Hepatocyte (in vitro differentiated cells): Measurements from ENCODE around the gene CMC2. TPM values are rescaled to one million over a fixed set of nuclear protein-coding genes. Genes with fewer than 3 reads are reported as not detected.
A peak's percentile ranks its signal among the peaks of the same experiment; 100 is the strongest.

ENCODE experiments used
- DNase-seq: peaks from one replicate; pipeline ENCODE4 v3.0.0-alpha.2; 2016; ENCODE audit warnings: low spot score
- H2AFZ ChIP-seq: fragments of 200-600 bp; sonication (generic); 2 replicates; pipeline ENCODE4 v1.6.0; 2016; ENCODE audit warnings: antibody characterized with exemption, mild to moderate bottlenecking
- H3K27ac ChIP-seq: fragments of 200-600 bp; sonication (generic); 2 replicates; pipeline ENCODE4 v1.5.1; 2016; ENCODE audit warnings: mild to moderate bottlenecking
- H3K27me3 ChIP-seq: fragments of 200-600 bp; sonication (generic); 2 replicates; pipeline ENCODE4 v1.6.1; 2016
- H3K36me3 ChIP-seq: fragments of 200-600 bp; sonication (generic); replicated peaks from 2 replicates; pipeline ENCODE4 v1.5.1; 2016; ENCODE audit warnings: low read depth; ENCODE audit not compliant: insufficient read depth
- H3K4me1 ChIP-seq: fragments of 200-600 bp; sonication (generic); 2 replicates; pipeline ENCODE4 v1.5.1; 2016; ENCODE audit warnings: mild to moderate bottlenecking, moderate library complexity; ENCODE audit not compliant: insufficient read depth
- H3K4me2 ChIP-seq: fragments of 200-600 bp; sonication (generic); 2 replicates; pipeline ENCODE4 v1.6.0; 2016
- H3K4me3 ChIP-seq: fragments of 200-600 bp; sonication (generic); 2 replicates; pipeline ENCODE4 v1.5.1; 2016; ENCODE audit warnings: mild to moderate bottlenecking
- H3K79me2 ChIP-seq: fragments of 200-600 bp; sonication (generic); 2 replicates; pipeline ENCODE4 v1.6.0; 2017; ENCODE audit warnings: mild to moderate bottlenecking
- H3K9me2 ChIP-seq: fragments of 200-600 bp; sonication (generic); replicated peaks from 2 replicates; pipeline ENCODE4 v1.6.0; 2017; ENCODE audit warnings: mild to moderate bottlenecking; ENCODE audit not compliant: insufficient read depth
- H3K9me3 ChIP-seq: fragments of 200-600 bp; sonication (generic); 2 replicates; pipeline ENCODE4 v1.5.1; 2016; ENCODE audit warnings: low read depth, mild to moderate bottlenecking
- H4K20me1 ChIP-seq: fragments of 200-600 bp; sonication (generic); 2 replicates; pipeline ENCODE4 v1.6.0; 2016; ENCODE audit warnings: mild to moderate bottlenecking; ENCODE audit not compliant: insufficient read depth, poor library complexity, severe bottlenecking
- CTCF ChIP-seq: fragments of 200-600 bp; sonication (generic); IDR thresholded peaks from 2 replicates; pipeline ENCODE4 v1.5.1; 2016; ENCODE audit warnings: antibody characterized with exemption, mild to moderate bottlenecking; ENCODE audit not compliant: poor library complexity
- EZH2 ChIP-seq: fragments of 200-600 bp; sonication (generic); IDR thresholded peaks from 2 replicates; pipeline ENCODE4 v1.6.1; 2016; ENCODE audit warnings: antibody characterized with exemption, mild to moderate bottlenecking, borderline replicate concordance
- EZH2phosphoT487 ChIP-seq: fragments of 200-600 bp; sonication (generic); IDR thresholded peaks from one replicate; pipeline ENCODE4 v1.6.1; 2018; ENCODE audit warnings: antibody characterized with exemption, mild to moderate bottlenecking, low read depth, moderate library complexity; ENCODE audit not compliant: unreplicated experiment, severe bottlenecking
- WGBS: methylation state at CpG from one replicate; pipeline ENCODE4 v1.1.6; 2016; ENCODE audit warnings: low lambda C conversion rate; ENCODE audit errors: missing lambda C conversion rate; 5-methylcytosine and 5-hydroxymethylcytosine counted together
- polyA plus RNA-seq: library from polyadenylated mRNA; unstranded; fragments of >200 nt; fragmentation: Nextera tagmentation; extraction: Ambion mirVana; gene quantifications from 2 replicates; pipeline ENCODE4 v1.2.1, GENCODE V29; 2016
- total RNA-seq: library from RNA; depleted of rRNA; stranded (reverse); fragments of >200 nt; gene quantifications from 2 replicates; pipeline ENCODE4 v1.2.3, GENCODE V29; 2014

Gene CMC2
- total and polyA plus RNA-seq, 2 experiments from 2014 or later, result 47.4 to 133 TPM

GRCh38 chr16:81035975-81036750 lies 29.5 kb upstream of the CMC2 start:
- H3K4me1 ChIP-seq, result peaks cover 9% of the 10 kb centered on the region
- TF ChIP-seq EZH2, result no peak
- TF ChIP-seq EZH2phosphoT487, result no peak
- TF ChIP-seq CTCF, result no peak
- peak overlapping the region; percentile 84 for H2AFZ ChIP-seq
- H3K4me3 ChIP-seq, result peak overlapping the region; percentile 87
- DNase-seq, result peak; percentile 67
- no peaks in the 10 kb centered on the region for H3K9me2 ChIP-seq
- H3K27ac ChIP-seq, result peak overlapping the region; percentile 87
- under 1% methylated on average over 65 of the region's 80 CpGs for WGBS
- peak overlapping the region; percentile 93 for H3K4me2 ChIP-seq
- H3K9me3 ChIP-seq, result no peaks in the 10 kb centered on the region
- no peaks in the 10 kb centered on the region for H3K27me3 ChIP-seq
- no peaks in the 10 kb centered on the region for H3K36me3 ChIP-seq
- H3K79me2 ChIP-seq, result peaks cover 46% of the 10 kb centered on the region
- H4K20me1 ChIP-seq, result peaks cover 20% of the 10 kb centered on the region

GRCh38 chr16:81035398-81035974 lies 28.8 kb upstream of the CMC2 start, which contains the start of gene ATMIN:
ATMIN (plus strand) TSS chr16:81035842; CDS start chr16:81035871, 29 bp downstream.
- Histone ChIP-seq H3K4me2 (peak within 1 kb of the TSS; percentile 93), H3K79me2 (peaks cover 42% of the 10 kb centered on the region), H3K36me3 (no peaks in the 10 kb centered on the region), H3K4me1 (peaks cover 9% of the 10 kb centered on the region), H3K9me2 (no peaks in the 10 kb centered on the region), H2AFZ (peak within 1 kb of the TSS; percentile 84), H3K9me3 (no peaks in the 10 kb centered on the region), H3K4me3 (peak within 1 kb of the TSS; percentile 87), H3K27me3 (no peaks in the 10 kb centered on the region), H4K20me1 (peaks cover 20% of the 10 kb centered on the region), H3K27ac (peak within 1 kb of the TSS; percentile 87)
- peak; percentile 97 for DNase-seq
- 19% methylated on average over 16 of the region's 54 CpGs for WGBS
- TF ChIP-seq EZH2, result no peak
- TF ChIP-seq CTCF, result peak; percentile 98

GRCh38 chr16:81029930-81030604 lies 23.4 kb upstream of the CMC2 start:
- H3K9me2 ChIP-seq, result no peaks in the 10 kb centered on the region
- H3K4me1 ChIP-seq, result no peaks in the 10 kb centered on the region
- no peaks in the 10 kb centered on the region for H3K27me3 ChIP-seq
- no peaks in the 10 kb centered on the region for H3K36me3 ChIP-seq
- TF ChIP-seq CTCF (no peak), EZH2phosphoT487 (no peak), EZH2 (no peak)
- no peak overlapping the region for H3K4me3 ChIP-seq
- 93% methylated on average over 11 of the region's 11 CpGs for WGBS
- H2AFZ ChIP-seq, result no peak overlapping the region
- no peaks in the 10 kb centered on the region for H4K20me1 ChIP-seq
- no peak overlapping the region for H3K4me2 ChIP-seq
- no peaks in the 10 kb centered on the region for H3K79me2 ChIP-seq
- no peak for DNase-seq
- H3K9me3 ChIP-seq, result no peaks in the 10 kb centered on the region
- no peak overlapping the region for H3K27ac ChIP-seq
